ENCODE measurements around the gene SIVA1. TPM values are rescaled to one million over a fixed set of nuclear protein-coding genes. Genes with fewer than 3 reads are reported as not detected.
A peak's percentile ranks its signal among the peaks of the same experiment; 100 is the strongest.

The SIVA1 gene
- total and polyA plus RNA-seq, 2 donors (not counting 1 experiment from before 2014, with no cell fraction given), result 50.7 to 123 TPM

DNA sequence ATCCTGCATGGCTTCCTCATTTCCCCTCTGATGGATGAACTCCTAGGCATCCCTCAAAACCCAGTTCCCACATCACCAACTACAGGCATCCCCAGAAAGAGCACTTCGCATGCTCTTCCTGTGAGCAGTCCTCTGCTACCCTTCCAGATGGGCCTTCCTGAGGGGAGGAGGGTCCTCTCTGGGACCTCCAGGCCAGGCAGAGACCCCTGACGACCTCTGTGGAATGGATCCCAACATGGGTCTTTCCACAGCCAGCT, 40.7 kb downstream of the SIVA1 start:
- WGBS (ENCODE audit: insufficient coverage), result 85% methylated on average over 2 of the region's 2 CpGs
- TF ChIP-seq EZH2 (IDR thresholded peaks at IDR 0.05; ENCODE audit: borderline replicate concordance, insufficient read depth, low read depth, low read length, poor library complexity, severe bottlenecking), result no peak
- TF ChIP-seq, protein P1, sequence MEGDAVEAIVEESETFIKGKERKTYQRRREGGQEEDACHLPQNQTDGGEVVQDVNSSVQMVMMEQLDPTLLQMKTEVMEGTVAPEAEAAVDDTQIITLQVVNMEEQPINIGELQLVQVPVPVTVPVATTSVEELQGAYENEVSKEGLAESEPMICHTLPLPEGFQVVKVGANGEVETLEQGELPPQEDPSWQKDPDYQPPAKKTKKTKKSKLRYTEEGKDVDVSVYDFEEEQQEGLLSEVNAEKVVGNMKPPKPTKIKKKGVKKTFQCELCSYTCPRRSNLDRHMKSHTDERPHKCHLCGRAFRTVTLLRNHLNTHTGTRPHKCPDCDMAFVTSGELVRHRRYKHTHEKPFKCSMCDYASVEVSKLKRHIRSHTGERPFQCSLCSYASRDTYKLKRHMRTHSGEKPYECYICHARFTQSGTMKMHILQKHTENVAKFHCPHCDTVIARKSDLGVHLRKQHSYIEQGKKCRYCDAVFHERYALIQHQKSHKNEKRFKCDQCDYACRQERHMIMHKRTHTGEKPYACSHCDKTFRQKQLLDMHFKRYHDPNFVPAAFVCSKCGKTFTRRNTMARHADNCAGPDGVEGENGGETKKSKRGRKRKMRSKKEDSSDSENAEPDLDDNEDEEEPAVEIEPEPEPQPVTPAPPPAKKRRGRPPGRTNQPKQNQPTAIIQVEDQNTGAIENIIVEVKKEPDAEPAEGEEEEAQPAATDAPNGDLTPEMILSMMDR (IDR thresholded peaks at IDR 0.05), result no peak
- intact Hi-C loops (cut with micrococcal nuclease), result no loop called here
- ChIA-PET POLR2A (no interaction called here), CTCF (interaction anchor here (1.2 kb wide), 1 partner anchor 25 kb away, joined by 4 read pairs; no protein-coding TSS in a partner anchor)
- H4K20me1 ChIP-seq (ENCODE audit: control insufficient read depth, insufficient read depth, low read length, poor library complexity, severe bottlenecking), result peaks cover 64% of the 10 kb centered on the region
- H3K9ac ChIP-seq (ENCODE audit: low read length), result no peak overlapping the region
- peaks cover 64% of the 10 kb centered on the region for H3K79me2 ChIP-seq (ENCODE audit: control insufficient read depth, insufficient read depth, low read length)
- H3K4me1 Mint-ChIP-seq, result peaks cover 39% of the 10 kb centered on the region
- no peaks in the 10 kb centered on the region for H3K9me3 Mint-ChIP-seq (ENCODE audit: insufficient read depth)
- no peaks in the 10 kb centered on the region for H3K27me3 Mint-ChIP-seq
- peak overlapping the region; percentile 90 for H3K4me3 Mint-ChIP-seq
- DNase-seq (no peak), ATAC-seq (ENCODE audit: low read depth) (no peak)
- H2AFZ ChIP-seq (ENCODE audit: insufficient read depth, low read depth, low read length, poor library complexity, severe bottlenecking), result peak overlapping the region; percentile 2
- no peak overlapping the region for H3K27ac ChIP-seq (ENCODE audit: low read length in 2 of 2)
- H3K4me2 ChIP-seq (replicated peaks; ENCODE audit: low read depth, low read length, poor library complexity, severe bottlenecking), result peak overlapping the region; percentile 92
- no peaks in the 10 kb centered on the region for H3K27me3 ChIP-seq (replicated peaks in 1 of 4; ENCODE audit: control extremely low read depth in 1 of 4, control insufficient read depth in 3 of 4, insufficient read depth in 4 of 4, low read length in 3 of 4)
- H3K4me1 ChIP-seq (ENCODE audit: control insufficient read depth in 2 of 2, insufficient read depth in 2 of 2, low read length in 2 of 2), result peaks cover 26 to 36% of the 10 kb centered on the region in 2 donors
- H3K27ac Mint-ChIP-seq, result peak overlapping the region; percentile 24
- H3K9me3 ChIP-seq (ENCODE audit: control extremely low read depth in 1 of 3, control insufficient read depth in 2 of 3, insufficient read depth in 1 of 3, low read length in 2 of 3), result no peaks in the 10 kb centered on the region
- no peak overlapping the region for H3K4me3 ChIP-seq (ENCODE audit: control extremely low read depth in 1 of 5, extremely low read depth in 1 of 5, insufficient read depth in 1 of 5, low read depth in 2 of 5, low read length in 4 of 5)
- H3K36me3 ChIP-seq (replicated peaks in 1 of 2; ENCODE audit: control extremely low read depth in 1 of 2, control insufficient read depth in 1 of 2, extremely low read depth in 1 of 2, insufficient read depth in 2 of 2, low read length in 1 of 2), result peaks cover 0 to 27% of the 10 kb centered on the region in 2 experiments

DNA sequence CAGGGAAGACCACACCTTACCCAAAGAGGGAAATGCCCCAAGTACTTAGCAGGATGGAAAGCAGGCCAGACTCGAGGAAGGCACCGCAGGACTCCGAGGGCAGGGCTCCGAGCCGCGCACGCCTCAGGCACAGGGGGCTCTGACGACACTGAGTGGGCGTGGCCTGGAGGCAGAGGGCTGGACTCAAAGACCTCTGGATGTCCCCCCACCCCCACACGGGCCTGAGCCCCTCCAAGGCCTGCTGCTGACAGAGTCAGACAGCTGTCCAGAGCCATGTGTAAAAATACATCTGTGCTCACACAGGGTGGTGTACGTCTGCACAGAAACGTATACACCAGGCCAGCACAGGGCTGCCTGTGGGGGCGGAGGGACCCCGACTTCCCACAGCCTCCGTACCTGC, 41.2 kb downstream of the SIVA1 start:
- Histone ChIP-seq H4K20me1 (ENCODE audit: control insufficient read depth, insufficient read depth, low read length, poor library complexity, severe bottlenecking) (peaks cover 59% of the 10 kb centered on the region), H2AFZ (ENCODE audit: insufficient read depth, low read depth, low read length, poor library complexity, severe bottlenecking) (peak overlapping the region; percentile 2), H3K27me3 (replicated peaks in 1 of 4; ENCODE audit: control extremely low read depth in 1 of 4, control insufficient read depth in 3 of 4, insufficient read depth in 4 of 4, low read length in 3 of 4) (no peaks in the 10 kb centered on the region), H3K27ac (ENCODE audit: low read length in 2 of 2) (no peak overlapping the region), H3K36me3 (replicated peaks in 1 of 2; ENCODE audit: control extremely low read depth in 1 of 2, control insufficient read depth in 1 of 2, extremely low read depth in 1 of 2, insufficient read depth in 2 of 2, low read length in 1 of 2) (peaks cover 0 to 26% of the 10 kb centered on the region in 2 experiments), H3K4me2 (replicated peaks; ENCODE audit: low read depth, low read length, poor library complexity, severe bottlenecking) (peak overlapping the region; percentile 92), H3K79me2 (ENCODE audit: control insufficient read depth, insufficient read depth, low read length) (peaks cover 59% of the 10 kb centered on the region), H3K9me3 (ENCODE audit: control extremely low read depth in 1 of 3, control insufficient read depth in 2 of 3, insufficient read depth in 1 of 3, low read length in 2 of 3) (no peaks in the 10 kb centered on the region), H3K4me3 (ENCODE audit: control extremely low read depth in 1 of 5, extremely low read depth in 1 of 5, insufficient read depth in 1 of 5, low read depth in 2 of 5, low read length in 4 of 5) (peak overlapping the region in 4 of 5 experiments; percentile 47 to 64 (median 58)), H3K4me1 (ENCODE audit: control insufficient read depth in 2 of 2, insufficient read depth in 2 of 2, low read length in 2 of 2) (peaks cover 26 to 36% of the 10 kb centered on the region in 2 donors), H3K9ac (ENCODE audit: low read length) (peak overlapping the region; percentile 77)
- Mint-ChIP-seq H3K9me3 (ENCODE audit: insufficient read depth) (no peaks in the 10 kb centered on the region), H3K27me3 (no peaks in the 10 kb centered on the region), H3K4me3 (peak overlapping the region; percentile 90), H3K27ac (peak overlapping the region; percentile 24), H3K4me1 (peaks cover 43% of the 10 kb centered on the region)
- intact Hi-C loops (cut with micrococcal nuclease), result loop anchor here (2.0 kb wide), 1 partner anchor 33 kb away; no protein-coding TSS in a partner anchor
- TF ChIP-seq, protein P1 (IDR thresholded peaks at IDR 0.05), result no peak
- no peak for TF ChIP-seq EZH2 (IDR thresholded peaks at IDR 0.05; ENCODE audit: borderline replicate concordance, insufficient read depth, low read depth, low read length, poor library complexity, severe bottlenecking)
- DNase-seq (peak; percentile 32), ATAC-seq (ENCODE audit: low read depth) (no peak)
- WGBS (ENCODE audit: insufficient coverage), result 36% methylated on average over 15 of the region's 15 CpGs
- ChIA-PET POLR2A (no interaction called here), CTCF (interaction anchor here (1.2 kb wide), 1 partner anchor 26 kb away, joined by 4 read pairs; no protein-coding TSS in a partner anchor)
